HG02759 (cell line): Measurements from ENCODE around the gene TNRC6A.
"Not testable (repeated sequence)": the region's sequence is repeated elsewhere in the genome, so short reads cannot be mapped to it uniquely, and the experiment has no call there.

Experiments
- ATAC-seq: cut with Tn5 transposase; IDR thresholded peaks from one replicate; pipeline ENCODE4 v1.9.1; 2021; ENCODE audit warnings: mild to moderate bottlenecking, moderate library complexity; ENCODE audit not compliant: unreplicated experiment

Gene TNRC6A

DNA sequence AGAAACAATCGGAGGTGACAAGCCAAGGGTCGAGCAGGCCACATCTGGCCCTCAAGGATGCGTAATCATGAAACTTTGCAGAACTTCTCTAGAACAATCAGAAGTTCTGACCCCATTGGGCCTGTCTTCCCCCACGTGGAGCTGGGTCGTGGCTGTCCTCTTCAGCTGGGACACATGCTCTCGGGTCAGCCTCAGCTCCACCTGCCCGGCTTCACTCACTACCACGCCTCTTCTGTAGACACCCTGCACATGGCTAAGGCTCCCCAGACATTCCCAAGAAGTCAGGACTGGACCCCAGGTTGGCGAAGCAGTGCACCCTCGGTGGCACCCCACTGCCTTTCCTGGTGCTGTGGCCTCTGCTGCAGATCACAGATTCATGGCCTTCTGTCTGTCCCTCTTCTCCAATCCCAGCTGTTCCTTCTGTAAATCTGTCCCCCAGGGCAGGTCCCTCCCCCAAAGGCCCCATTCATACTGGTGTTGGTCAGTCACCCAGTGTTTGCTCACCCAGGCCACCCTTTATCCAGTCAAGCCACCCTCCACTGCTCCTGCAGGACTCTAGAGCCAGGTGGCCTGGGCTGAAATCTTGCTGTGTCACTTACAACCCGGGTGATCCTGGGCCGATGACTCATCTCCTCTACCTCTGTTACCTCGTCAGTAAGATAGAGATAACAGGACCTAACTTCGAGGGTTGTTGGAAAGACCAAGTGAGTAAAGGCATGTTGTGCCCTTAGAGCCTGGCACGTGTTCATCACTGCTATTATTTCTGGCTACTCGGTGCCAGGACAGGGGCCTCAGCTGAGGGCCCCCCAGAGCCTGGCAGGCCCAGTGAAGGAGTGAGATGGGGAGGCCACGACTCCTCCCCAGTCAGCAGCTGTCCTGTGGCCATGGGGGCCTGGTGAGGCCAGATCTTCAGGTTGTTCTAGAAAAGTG is 114.9 kb downstream of the TNRC6A start:
- no peak for ATAC-seq

DNA sequence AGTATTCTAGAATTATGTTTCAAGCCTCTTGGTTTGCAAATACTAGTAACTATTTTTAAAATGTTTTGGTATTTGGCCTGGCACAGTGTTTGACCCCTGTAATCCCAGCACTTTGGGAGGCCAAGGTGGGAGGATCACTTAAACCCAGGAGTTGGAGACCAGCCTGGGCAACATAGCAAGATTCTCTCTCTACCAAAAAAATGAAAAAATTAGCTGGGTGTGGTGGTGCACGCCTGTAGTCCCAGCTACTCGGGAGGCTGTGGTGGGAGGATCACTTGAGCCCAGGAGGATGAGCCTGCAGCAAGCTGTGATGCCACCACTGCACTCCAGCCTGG is 115.5 kb downstream of the TNRC6A start:
- ATAC-seq = not testable (repeated sequence)

DNA sequence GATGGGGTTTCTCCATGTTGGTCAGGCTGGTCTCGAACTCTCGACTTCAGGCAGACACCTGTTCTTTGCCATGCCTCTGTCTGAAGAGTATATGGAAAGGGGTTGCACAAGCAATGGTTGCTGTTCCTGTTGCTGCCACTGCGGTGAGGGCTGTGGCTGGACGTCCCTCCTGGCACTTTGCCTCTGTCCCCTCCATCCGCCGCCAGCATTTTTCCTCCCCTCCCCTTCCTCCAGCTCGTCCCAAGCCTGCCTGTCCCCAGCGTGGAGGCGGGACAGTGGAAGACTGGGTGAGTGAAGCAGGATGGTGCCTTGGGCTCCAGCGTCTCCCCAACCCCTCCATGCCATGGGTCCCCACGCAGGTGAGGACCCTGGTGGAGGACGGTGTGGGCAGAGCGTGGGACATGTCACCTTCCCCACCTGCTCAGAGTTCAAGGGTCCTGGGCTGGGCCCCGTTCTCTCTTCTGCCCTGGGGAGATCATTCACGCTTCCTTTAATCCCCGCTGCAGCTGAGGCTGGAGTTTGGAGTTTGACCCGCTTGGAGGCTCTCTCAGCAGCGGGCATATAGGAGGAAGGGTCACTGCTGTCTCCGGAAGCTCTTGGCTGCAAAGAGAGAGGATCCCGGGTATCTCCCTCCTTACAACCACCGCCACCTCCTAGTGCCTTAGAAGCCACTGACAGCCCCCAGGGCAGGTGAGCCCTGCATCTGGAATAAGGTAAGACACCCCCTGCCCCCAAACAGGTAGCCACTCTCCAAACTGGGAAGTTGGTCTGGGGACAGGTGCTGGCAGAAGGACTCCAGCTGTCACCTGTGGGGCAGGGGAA is 116.5 kb downstream of the TNRC6A start, which contains the start of gene SLC5A11:
TSS of gene SLC5A11 (plus strand) at position 238 of the 822 bp plus-strand sequence. CDS start 12,681 bp downstream, outside the sequence.
- no peak for ATAC-seq

DNA sequence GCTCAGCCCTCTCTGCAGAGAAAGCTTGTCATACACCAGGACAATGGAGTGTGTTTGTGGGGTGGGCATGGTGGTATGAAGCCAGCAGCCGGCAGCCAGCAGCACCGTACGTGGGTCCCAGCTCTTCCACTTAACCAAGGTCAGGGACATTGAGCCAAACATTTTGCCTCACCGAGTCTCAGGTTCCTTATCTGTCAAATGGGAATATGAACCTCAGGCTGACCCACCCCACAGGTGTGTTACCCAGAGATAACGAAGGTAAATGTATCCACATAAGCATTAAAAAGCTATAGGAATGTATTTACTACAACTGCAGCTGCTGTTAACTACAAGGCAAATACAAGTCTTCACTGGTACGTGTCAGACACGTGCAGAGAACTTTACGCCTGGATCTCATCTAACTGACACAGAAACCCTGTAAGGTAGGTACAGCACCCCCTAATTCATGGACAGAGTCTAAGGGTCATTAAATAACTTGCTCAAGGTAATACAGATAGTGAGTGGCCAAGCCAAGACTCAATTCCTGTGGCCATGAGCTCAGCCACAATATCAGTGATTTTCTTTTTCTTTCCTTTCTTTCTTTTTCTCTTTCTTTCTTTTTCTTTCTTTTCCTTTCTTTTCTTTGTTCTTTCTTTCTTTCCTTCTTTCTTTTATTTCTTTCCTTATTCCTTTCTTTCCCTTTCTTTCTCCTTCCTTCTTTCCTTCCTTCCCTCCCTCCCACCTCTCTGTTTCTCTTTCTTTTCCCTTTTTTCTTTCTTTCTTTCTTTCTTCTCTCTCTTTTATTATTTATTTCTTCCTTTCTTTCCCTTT is 117.3 kb downstream of the TNRC6A start:
- ATAC-seq = no peak

DNA sequence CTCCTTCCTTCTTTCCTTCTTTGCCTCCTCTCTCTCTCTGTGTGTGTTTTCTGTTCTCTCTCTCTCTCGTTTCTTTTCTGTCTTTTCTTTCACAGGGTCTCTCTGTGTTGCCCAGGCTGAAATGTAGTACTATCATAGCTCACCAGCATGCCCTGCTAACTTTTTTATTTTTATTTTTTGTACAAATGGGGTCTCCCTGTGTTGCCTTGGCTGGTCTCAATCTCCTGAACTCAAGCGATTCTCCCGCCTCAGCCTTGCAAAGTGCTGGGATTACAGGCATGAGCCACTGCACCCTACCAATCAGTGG is 117.9 kb downstream of the TNRC6A start:
- no peak for ATAC-seq

DNA sequence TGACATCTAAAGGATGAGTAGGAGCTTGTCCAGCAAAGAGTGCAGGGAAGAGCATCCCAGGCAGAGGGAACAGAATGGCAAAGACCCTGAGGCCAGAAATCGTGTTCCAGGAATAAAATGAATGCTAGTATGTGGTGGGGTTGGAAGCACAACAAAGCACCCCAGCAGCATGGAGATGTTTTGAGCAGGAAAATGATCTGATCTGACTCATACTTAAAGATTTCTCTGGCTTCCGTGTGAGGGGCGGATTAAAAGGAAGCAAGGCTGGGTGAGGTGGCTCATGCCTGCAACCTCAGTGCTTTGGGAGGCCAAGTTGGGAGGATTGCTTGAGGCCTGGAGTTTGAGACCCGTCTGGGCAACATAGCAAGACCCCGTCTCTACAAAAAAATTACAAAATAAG is 118.6 kb downstream of the TNRC6A start:
- no peak for ATAC-seq

DNA sequence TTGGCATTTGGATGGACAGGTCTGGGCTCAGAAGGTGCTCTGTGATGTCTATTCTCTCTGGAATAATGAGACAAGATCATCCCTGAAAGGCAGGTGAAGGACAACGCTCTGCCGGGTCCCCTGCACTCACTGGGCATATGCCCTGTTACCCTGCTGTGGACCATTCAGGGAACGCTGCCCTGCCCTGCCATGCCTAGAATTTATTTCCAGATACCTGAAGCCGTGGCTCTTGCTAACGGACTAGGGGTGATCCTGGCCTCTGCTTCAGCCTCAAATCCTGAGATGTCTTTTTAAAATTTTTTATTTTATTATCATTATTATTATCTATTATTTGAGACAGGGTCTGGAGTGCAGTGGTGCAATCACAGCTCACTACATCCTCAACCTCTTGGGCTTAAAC is 120.2 kb downstream of the TNRC6A start:
- no peak for ATAC-seq

DNA sequence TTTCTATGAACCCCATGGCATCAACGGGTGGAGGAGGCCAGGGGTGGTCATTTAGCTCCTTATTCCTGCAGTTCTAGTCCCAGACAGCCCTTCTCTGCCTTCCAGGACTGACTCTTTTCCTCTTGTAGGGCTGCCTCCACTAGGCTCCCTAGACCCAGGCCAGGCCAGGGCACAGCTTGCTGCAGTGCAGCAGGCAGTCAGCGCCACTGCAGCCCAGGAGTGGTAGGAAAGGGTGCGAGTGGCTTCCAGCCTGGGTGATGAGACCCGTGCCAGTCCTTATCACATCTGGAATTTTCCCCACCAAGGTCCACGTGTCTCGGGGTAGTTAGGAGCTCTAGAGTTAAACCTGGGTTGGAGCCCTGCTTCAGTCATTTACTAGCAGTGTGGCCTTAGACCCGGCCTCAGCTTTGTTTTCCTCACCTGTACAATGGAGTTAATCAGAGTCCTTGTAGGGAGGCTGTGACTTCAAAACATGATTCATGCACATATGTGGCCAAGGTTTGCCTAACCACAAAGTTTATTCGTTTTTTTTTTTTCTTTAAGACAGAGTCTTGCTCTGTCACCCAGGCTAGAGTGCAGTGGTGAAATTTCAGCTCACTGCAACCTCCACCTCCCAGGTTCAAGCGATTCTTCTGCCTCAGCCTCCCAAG is 121.0 kb downstream of the TNRC6A start:
- ATAC-seq = no peak

DNA sequence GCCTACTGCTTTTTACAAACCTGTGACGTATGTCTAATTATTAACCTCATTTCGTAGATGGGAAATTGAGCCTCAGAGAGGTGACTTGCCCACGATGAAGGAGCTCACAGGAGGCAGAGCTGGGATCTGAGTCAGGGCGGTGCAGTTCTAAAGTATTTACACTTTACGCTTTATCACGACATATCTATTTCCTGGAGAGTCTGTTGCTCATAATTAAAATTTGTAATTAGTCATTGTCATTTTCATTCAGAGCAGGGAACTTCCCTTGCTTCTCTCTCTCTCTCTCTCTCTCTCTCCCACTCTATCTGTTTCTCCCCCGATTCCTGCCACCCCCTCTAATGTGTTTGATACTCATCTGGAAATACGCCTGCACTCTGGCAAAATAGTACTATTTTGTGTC is 122.2 kb downstream of the TNRC6A start:
- ATAC-seq = no peak

DNA sequence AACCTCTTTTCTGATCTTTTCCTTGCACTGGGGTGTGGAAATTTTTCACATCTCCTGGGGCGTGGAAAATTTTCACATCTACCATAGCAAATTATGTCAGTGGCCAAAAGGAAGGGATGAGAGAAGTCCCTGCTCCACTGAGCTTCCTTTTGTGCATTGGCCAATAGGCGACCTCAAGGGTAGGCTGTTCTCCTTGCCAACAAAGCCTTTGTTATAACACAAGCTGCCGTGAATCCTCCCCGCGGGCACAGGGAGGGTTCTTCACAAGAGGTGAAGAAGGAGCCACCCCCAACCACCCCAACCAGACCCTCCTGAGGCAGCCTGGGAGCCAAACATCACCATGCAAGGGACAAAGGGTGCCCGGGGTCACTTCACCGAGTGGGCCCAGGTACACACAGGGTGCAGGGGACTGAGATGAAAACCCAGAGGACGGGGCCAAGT is 122.8 kb downstream of the TNRC6A start:
- no peak for ATAC-seq

DNA sequence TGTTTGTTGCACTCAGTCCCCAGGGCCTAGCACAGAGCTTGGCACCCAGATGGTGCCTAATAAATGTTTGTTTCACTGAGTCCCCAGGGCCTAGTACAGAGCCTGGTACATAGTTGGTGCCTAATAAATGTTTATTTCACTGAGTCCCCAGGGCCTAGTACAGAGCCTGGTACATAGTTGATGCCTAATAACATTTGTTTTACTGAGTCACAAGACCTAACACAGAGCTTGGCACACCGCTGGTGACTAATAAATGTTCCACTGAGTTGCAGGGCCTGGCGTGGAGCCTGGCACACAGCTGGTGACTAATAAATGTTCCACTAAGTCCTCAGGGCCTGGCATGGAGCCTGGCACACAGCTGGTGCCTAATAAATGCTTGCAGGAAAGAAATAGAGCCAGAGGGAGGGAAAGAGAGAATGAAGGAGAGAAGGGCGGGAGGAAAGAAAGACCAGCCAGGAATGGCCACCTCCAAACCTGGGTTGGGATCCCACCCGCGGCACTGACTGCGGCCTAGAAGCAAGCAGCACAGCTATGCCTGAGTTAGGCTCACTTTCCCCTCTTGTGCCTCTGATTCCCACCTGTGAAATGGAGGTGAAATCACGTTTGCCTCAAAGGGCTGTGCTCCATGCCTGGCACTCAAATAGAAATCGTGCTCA is 123.8 kb downstream of the TNRC6A start:
- no peak for ATAC-seq

DNA sequence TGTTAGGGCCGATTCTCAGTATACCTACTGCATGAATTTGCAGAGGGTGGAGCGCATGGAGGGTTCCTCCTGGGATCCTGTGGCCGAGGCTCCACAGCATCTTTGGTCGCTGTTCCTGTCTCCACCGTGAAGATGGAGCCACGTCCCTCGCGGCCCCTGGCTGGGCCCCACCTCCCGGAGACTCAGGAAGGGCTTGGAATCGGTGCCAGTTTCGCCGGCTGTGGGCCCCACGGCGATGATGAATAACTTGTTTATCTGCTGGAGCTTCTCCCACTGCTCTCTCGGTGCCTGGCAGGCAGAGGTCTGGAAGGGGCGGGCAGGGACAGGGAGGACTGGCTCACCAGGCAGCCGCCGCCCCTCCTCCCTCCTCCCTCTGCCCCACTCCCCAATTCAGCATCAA is 124.4 kb downstream of the TNRC6A start:
- no peak for ATAC-seq

DNA sequence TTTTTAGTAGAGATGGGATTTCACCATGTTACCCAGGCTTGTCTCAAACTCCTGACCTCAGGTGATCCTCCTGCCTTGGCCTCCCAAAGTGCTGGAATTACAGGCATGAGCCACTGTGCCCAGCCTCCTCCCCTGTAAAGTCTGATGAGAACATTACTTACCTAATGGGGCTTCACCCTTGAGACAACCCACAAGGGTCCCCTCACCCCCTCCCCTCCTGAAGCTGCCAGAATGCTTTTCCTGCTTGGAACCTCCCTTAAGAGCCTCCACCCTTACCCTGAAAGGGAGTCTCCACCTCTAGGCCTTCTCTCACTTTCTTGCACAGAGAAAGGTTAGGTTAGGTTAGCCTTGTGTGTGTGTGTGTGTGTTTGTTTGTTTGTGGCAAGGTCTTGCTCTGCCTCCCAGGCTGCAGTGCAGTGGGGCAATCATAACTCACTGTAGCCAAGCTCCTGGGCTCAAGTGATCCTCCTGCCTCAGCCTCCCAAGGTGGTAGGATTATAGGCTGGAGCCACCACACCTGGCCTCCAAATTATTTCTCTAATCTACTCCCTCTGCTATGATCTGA is 125.2 kb downstream of the TNRC6A start:
- no peak for ATAC-seq

DNA sequence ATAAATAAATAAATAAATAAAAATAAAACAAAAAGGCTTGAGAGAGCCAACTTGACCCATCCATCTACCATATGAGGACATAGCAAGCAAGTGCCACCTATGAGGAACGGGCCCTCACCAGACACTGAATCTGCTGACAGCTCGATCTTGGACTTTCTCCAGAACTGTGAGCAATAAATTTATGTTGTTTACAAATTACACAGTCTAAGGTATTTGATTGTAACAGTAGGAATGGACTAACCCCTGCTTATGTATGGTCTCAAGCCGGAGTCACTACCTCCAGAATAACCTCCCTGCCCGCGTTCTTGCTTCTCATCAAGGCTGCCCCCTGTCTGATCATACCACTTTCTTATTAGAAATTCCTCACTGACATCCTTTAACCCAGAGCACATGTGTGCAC is 126.2 kb downstream of the TNRC6A start:
- no peak for ATAC-seq

DNA sequence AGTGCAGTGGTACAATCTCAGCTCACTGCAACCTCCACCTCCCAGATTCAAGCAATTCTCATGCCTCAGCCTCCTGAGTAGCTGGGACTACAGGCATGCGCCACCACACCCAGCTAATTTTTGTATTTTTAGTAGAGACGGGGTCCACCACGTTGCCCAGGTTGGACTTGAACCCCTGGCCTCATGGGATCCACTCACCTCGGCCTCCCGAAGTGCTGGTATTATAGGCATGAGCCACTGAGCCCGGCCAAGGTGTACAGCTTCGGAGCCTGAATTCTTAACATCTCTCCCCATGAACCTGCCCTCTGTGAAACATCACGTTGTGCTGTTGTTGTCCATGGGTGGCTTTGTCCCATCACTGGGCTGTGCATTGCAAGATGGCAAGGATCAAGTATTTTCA is 127.4 kb downstream of the TNRC6A start:
- ATAC-seq = not testable (repeated sequence)

DNA sequence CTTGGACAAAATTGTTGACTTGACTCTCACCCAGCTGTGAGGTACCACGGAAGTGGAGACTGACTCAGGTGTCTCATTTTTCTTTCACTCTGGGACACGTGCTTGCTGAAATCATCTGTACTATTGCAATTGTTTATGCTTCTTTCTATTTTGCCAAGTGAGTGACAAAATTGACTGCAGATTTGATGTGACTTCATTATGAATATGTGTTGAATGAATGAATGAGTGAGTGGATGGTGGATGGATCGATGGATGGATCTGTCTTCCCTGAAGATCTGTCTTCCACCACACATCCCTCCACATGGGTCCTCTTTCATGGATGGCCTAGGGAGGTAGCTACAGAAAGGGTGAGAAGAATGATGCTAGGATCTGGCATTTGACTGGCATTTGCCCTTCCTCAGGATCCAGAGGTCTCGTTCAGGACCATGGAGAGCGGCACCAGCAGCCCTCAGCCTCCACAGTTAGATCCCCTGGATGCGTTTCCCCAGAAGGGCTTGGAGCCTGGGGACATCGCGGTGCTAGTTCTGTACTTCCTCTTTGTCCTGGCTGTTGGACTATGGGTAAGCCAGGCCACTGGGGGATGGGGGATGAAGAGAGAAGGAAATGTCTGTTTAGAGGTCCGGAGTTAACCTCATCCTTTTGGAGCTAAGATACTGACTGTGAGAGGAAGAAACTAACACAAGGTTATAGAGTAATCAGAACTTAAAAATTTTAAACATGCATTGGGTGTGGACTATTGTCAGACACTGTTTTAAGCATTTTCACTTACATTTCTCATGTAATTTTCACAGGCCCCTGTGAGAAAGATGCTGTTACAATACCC is 129.0 kb downstream of the TNRC6A start:
- ATAC-seq = no peak

DNA sequence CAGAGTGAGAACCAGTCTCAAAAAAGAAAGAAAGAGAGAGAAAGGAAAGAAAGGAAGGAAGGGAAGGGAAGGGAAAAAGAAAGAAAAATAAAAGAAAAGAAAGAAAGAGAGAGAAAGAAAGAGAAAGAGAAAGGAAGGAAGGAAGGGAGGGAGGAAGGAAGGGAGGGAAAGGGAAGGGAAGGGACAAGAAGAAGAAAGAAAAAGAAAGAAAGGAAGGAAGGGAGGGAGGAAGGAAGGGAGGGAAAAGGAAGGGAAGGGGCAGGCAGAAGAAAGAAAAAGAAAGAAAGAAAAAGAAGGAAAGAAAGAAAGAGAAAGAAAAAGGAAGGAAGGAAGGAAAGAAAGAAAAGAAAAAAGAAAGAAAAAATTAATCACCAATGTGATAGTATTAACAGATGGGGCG is 132.0 kb downstream of the TNRC6A start:
- ATAC-seq = no peak

DNA sequence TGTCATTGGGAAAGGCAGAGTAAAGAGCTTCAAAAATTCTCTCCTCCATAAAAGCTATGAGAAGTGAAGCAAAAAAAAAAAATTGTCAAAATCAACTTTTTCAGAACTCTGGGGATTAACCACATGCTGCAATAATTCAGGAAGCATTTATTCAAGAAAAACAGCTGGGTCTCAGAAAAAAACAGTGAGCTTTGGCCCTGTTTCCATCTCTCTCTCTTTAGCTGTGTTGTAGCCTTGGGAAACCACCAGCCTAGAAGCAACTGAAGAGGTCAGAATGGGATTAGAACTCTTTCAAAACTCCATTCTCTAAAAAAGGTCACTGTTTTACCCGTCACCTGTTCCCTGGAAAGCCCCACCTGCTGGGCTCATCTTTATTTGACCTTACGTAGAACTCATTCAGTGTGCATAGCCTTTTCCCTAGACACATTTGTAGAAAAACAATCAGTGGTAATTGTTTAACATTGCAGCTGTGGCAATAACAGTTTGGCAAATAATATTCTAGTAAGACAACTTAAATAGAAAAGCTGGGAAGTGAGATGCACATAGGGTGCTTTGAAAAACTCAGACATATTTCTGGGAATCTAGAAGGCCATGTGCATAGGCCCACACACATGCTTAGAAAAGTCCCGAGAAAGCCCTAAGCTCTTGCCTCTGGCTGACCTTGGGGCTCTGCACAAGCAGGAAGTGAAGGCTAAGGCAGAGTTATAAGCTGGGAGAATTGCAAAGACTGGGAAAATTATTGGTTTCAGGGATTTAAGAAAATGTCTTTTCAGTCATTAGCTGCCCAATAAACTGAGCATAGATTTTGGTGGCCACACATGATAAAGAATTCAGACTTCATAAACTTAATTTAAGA is 134.4 kb downstream of the TNRC6A start:
- no peak for ATAC-seq
